ENCODE data around the gene CDK5RAP2.
A peak's percentile ranks its signal among the peaks of the same experiment; 100 is the strongest.
"Not testable (repeated sequence)": the region's sequence is repeated elsewhere in the genome, so short reads cannot be mapped to it uniquely, and the experiment has no call there.

Gene CDK5RAP2

DNA sequence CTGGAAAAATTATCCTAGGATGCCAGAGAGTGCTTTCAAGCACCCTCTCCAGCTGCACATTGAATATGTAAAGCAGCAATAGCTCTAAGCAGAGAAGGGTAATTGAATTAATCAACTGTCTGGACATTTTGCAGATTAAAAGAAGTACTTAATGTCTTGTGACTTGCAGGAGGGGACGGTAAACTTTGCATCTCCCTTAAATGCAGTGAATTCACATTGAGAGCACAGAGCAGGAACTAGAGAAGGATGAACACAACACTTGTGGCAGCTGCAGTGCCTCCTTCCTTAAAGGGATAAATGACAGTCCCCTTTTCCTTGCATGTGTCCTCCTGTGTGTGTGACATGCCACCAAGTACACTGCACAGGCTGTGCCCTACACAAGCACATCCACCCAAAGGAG, 7.4 kb upstream of the CDK5RAP2 start:
- no peak for DNase-seq

- peak in 12 of 14 donors; percentile 9 to 84 (median 74) for DNase-seq
Observed at GRCh38 chr9:120583958-120584369, 4.0 kb upstream of the CDK5RAP2 start.

DNA sequence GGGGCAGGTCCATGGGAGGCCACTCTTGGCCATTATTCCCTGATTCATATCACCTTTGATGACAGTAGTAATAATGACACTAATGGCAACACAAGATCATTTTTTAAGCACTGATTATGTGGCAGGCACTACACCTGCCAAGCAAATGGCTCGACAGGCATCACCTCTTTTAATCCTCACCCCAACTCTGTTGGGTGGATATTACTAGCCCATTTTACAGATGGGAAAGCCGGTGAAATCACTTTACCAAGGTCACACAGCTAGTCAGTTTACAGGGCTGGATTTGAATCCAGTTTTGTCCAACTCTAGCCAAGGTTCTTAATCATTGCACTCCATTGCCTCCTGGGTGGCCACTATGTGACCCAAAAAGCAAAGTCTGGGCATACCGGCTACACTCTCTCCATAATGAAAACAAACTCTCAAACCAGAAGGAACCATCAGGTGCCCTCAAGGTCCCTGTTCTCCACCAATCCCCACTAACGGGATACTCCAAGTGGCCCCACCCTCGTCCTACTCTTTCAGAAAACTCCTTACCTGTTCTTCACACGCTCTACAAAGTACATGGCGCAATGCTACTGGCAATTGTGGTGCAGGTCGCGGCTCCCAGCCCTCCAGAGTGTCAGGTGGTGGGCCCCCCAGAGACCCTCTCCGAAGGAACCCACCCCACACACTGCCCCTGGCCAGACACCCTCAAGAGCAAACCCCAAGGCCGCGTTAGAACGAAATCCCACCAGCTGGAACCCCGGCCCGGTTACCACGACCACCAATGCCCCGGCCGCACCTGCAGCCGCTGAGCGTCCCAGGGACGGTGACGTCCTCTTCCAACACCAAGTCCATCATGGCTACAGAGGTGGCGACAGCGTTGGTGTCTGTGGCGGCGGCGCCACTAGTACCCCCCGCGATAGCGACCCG, 572 bp downstream of the CDK5RAP2 start:
- no peak for DNase-seq

DNA sequence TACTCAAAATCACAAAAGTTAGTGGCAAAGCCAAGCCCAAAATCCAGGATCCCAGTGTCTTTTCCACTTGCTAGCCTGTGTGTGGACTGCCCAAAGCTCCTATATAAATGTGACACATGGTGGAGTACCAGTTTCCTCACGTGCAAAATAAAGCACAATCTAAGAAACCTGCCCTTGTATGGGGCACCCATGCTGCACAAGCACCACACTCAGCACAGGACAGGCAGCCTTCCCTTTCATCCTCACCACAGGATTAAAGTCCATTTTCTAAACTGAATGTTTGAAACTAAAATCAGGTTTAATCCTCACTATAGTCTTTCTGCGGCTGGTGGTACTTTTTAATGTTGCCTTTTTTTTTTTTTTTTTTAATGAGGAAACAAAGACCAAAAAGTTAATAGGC, 5.5 kb downstream of the CDK5RAP2 start:
- no peak for DNase-seq

- no peak for DNase-seq
Observed at GRCh38 chr9:120572472-120572871, 7.5 kb downstream of the CDK5RAP2 start.

DNA sequence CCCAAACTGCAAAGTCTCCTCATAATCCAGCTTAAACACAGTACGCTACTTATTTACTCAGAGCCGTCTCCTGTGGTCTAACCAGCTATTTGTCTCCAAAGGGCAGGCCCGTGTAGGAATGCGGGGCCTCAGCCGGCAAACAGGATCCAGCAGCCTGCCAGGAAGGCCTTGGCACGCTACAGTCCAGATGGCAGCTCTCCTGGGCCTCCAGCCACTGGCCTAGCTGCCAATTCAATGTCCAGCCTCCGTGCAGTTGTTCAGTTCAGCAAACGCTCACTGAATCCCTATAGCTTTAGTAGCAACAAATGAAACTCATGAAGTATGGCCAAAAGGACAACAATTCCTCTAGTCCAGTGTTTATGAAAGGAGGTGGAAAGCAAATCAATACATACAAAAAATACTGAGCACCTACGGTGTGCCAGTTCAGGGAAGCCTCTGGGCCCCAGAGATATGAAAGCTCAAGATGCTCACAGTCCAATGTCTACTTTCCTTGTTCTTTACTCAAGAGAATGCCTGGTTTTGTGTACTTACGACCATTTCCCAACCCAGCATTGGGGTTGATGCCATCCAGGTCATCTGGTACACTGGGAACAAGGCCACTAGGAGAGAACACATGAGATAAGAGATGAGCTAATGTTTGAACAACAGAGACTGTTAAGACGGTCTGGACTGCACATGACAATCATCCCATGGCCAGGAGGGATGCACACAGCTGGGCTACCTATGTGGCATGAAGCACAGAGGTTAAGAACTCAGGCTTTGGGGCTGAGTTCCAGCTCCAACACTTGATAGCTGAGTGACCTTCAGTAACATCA, 8.3 kb downstream of the CDK5RAP2 start:
- peak in 13 of 14 donors; percentile 6 to 87 (median 60) for DNase-seq

DNA sequence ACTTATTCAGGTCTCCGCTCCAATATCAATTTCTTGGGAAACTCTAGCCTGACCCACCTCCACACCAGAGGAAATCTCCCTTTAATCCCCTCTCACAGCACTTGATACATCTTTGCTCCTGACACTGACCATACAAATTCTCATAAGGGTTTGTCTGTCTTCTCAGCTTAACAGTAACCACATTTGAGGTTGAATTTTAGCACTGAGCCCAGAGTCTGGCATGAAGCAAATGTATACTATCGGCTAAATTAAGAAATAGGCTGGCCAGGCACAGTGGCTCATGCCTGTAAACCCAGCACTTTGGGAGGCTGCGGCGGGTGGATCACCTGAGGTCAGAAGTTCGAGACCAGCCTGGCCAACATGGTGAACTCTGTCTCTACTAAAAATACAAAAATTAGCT, 9.7 kb downstream of the CDK5RAP2 start:
- no peak for DNase-seq

GRCh38 chr9:120569556-120569955, 10.4 kb downstream of the CDK5RAP2 start:
- DNase-seq: no peak

DNA sequence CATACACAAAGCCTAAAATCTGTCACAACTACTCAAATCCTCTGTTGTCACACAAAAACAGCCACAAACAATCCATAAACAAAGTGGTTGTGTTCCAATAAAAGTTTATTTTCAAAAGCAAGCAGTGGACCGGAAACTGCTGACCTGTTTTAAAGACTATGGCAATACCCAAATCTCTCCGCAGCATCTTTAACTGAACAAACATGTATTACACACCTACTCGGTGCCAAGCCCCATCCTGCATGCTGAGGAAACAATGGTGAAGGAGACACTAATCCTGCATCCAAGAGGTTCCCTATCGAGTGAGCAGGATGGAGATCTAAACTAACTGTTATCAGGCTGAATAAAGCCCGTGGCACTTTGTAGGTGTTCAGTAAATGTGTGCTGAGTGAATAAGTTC, 11.2 kb downstream of the CDK5RAP2 start:
- DNase-seq: no peak

- no peak for DNase-seq
Observed at GRCh38 chr9:120567874-120568273, 12.1 kb downstream of the CDK5RAP2 start.

DNA sequence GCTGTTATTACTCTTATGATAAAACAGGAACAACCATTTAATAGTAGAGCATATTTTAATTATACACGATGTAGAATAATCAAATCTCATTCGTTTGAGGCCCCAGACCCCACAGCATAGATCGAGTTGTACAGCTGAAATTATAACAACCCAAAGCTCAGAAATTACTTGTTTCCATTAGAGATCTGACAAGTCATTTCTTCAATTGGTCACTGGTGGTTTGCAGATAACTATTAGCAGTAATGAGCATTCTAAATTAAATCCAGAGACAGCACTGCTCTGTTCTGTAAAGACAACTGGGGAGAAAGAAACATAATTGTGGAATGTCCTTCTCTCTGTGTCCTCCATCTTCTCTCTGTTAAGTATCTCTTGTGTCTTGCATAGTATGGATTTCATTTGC, 12.9 kb downstream of the CDK5RAP2 start:
- DNase-seq: no peak

DNA sequence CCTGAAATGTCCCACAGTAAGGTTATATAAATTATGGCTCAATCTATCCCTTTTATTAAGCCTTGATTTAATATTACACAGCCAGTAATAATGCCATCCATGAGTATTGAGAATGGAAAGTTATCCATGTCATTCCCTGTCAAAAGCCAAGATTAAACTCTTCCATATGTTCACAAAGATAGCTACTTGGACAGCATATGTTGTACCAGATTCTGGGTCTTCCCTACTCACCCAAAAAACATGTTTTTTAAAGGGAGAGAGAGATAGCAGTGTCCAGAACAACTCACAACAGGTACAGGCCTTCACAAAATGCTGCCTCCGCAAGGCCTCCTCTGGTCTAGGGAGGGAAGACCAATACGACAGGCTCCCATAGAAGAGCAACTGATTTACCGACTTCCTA, 15.4 kb downstream of the CDK5RAP2 start:
- DNase-seq: no peak

- no peak for DNase-seq
Observed at GRCh38 chr9:120562861-120563443, 17.0 kb downstream of the CDK5RAP2 start.

- no peak for DNase-seq
Observed at GRCh38 chr9:120561709-120562108, 18.3 kb downstream of the CDK5RAP2 start.

- no peak for DNase-seq
Observed at GRCh38 chr9:120559546-120559945, 20.4 kb downstream of the CDK5RAP2 start.

DNA sequence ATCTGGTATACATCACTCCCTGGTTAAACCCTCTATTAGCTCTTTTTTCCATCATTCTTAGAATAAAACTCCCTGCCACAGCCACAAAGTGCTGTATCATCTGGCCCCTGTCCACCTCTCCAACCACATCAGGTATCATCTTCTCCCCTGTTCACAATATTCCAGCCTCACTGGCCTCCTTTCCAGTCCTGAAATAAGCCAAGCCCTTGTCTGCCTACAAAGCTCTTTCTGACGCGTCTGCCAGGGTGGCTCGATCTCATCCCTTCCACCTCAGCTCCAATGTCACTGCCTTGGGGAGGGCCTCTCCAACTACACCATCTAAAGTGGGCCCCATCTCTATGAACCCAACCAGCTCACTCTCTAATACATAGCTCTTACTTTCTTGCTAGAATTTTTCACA, 21.5 kb downstream of the CDK5RAP2 start:
- DNase-seq: no peak

GRCh38 chr9:120557205-120557604, 22.8 kb downstream of the CDK5RAP2 start:
- no peak for DNase-seq

DNA sequence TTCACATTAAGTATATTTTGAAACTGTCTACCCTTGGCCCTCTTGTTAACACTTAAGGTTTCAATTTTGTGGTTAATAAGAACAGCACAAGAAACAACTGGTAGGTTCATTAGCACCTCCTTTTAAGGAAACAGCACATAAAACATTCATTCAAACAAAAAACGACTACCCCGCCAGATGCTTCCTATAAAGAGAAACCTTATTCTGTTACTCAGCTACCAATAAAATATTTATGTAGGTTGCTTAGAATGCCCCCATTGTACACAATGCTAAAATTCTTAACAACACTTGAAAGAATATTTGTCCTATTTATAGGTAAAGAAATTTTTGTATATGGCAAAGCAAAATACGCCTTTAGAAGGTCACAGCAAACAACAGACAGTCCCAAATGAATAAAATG, 23.2 kb downstream of the CDK5RAP2 start:
- DNase-seq: no peak

DNA sequence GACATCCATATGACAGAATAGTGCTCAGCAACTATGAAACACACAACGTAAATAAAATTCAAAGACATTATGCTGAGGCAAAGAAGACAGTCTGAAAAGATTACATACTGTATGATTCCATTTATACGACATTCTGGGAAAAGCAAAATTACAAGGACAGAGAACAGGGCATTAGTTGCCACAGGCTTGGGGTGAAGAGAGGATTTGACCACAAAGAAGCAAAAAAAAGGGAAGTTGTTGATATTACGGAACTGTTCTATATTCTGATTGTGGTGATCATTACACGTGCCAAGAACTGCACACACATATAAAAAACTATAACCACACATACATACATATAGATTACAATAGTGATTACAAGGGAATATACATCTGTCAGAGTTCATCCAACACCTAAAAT, 24.1 kb downstream of the CDK5RAP2 start:
- no peak for DNase-seq

DNA sequence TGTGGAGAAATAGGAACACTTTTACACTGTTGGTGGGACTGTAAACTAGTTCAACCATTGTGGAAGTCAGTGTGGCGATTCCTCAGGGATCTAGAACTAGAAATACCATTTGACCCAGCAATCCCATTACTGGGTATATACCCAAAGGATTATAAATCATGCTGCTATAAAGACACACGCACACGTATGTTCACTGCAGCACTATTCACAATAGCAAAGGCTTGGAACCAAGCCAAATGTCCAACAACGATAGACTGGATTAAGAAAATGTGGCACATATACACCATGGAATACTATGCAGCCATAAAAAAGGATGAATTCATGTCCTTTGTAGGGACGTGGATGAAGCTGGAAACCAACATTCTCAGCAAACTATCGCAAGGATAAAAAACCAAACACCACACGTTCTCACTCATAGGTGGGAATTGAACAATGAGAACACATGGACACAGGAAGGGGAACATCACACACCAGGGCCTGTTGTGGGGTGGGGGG, 27.7 kb downstream of the CDK5RAP2 start:
- DNase-seq: not testable (repeated sequence)

- no peak for DNase-seq
Observed at GRCh38 chr9:120545701-120546550, 34.0 kb downstream of the CDK5RAP2 start.

GRCh38 chr9:120544441-120544840, 35.5 kb downstream of the CDK5RAP2 start:
- DNase-seq: peak in 3 of 14 donors; percentile 3 to 24 (median 14)

All from C1 segment of cervical spinal cord (tissue), 14 donors.